Measurements from ENCODE around the gene TMEM94. TPM values are rescaled to one million over a fixed set of nuclear protein-coding genes. Genes with fewer than 3 reads are reported as not detected.

Gene TMEM94
- total and polyA plus RNA-seq, 9 of the 15 experiments (the other 6 are each of a cell fraction or from before 2014, with no cell fraction given): 0.35 to 48.1 (median 14.4) TPM

- Histone ChIP-seq H4K20me1 (replicated peaks; ENCODE audit: control insufficient read depth, insufficient read depth, low read length) (peaks cover 10% of the 10 kb centered on the region; the same call in 1 of the 2 replicates), H2AFZ (ENCODE audit: low read depth, low read length) (no peak overlapping the region), H3K9ac (ENCODE audit: insufficient read depth in 1 of 2, low read depth in 2 of 2, low read length in 2 of 2) (peak overlapping the region in 1 of 2 experiments; percentile 58; a peak in 2 of 4 replicates), H3K9me3 (replicated peaks; ENCODE audit: control insufficient read depth, insufficient read depth, low read depth, low read length) (no peaks in the 10 kb centered on the region), H3K4me3 (no peak overlapping the region), H3K79me2 (ENCODE audit: control insufficient read depth, insufficient read depth, low read length) (no peaks in the 10 kb centered on the region), H3K4me1 (replicated peaks in 1 of 2; ENCODE audit: control insufficient read depth in 2 of 2, insufficient read depth in 2 of 2, low read length in 2 of 2) (peaks cover 0 to 22% of the 10 kb centered on the region in 2 experiments; a peak in 2 of 5 replicates), H3K4me2 (ENCODE audit: insufficient read depth, low read length) (no peak overlapping the region), H3K9me1 (ENCODE audit: control insufficient read depth, insufficient read depth, low read length) (no peaks in the 10 kb centered on the region), H3K27ac (ENCODE audit: extremely low read depth, low read depth, low read length) (no peak overlapping the region), H3K36me3 (ENCODE audit: control insufficient read depth, insufficient read depth, low read length) (peaks cover 3% of the 10 kb centered on the region; the same call in 1 of the 3 replicates), H3K27me3 (ENCODE audit: control insufficient read depth in 2 of 2, insufficient read depth in 2 of 2, low read length in 2 of 2) (no peaks in the 10 kb centered on the region)
- no peak for DNase-seq (ENCODE audit: extremely low read depth in 1 of 4, low spot score in 3 of 4)
- TF ChIP-seq KLF6 (CRISPR knock-in tag; IDR thresholded peaks at IDR 0.05; ENCODE audit: borderline replicate concordance) (no peak), IRF2 (CRISPR knock-in tag; IDR thresholded peaks at IDR 0.05) (no peak), ZNF124 (CRISPR knock-in tag; IDR thresholded peaks at IDR 0.05) (no peak), ZNF583 (CRISPR knock-in tag; IDR thresholded peaks at IDR 0.05) (no peak), RAD51 (IDR thresholded peaks at IDR 0.05; ENCODE audit: borderline replicate concordance, low read depth) (no peak), MCM2 (IDR thresholded peaks at IDR 0.05; ENCODE audit: low read depth) (no peak), ZNF586 (CRISPR knock-in tag; conservative IDR thresholded peaks at IDR 0.05) (no peak), MEF2A (IDR thresholded peaks at IDR 0.05; ENCODE audit: control insufficient read depth, low read depth, low read length) (no peak)
- TF ChIP-seq, protein P1, sequence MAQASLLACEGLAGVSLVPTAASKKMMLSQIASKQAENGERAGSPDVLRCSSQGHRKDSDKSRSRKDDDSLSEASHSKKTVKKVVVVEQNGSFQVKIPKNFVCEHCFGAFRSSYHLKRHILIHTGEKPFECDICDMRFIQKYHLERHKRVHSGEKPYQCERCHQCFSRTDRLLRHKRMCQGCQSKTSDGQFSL (CRISPR knock-in tag; IDR thresholded peaks at IDR 0.05): no peak
- TF ChIP-seq, protein P1 (tag; IDR thresholded peaks at IDR 0.05): no peak
- TF ChIP-seq, protein P2, sequence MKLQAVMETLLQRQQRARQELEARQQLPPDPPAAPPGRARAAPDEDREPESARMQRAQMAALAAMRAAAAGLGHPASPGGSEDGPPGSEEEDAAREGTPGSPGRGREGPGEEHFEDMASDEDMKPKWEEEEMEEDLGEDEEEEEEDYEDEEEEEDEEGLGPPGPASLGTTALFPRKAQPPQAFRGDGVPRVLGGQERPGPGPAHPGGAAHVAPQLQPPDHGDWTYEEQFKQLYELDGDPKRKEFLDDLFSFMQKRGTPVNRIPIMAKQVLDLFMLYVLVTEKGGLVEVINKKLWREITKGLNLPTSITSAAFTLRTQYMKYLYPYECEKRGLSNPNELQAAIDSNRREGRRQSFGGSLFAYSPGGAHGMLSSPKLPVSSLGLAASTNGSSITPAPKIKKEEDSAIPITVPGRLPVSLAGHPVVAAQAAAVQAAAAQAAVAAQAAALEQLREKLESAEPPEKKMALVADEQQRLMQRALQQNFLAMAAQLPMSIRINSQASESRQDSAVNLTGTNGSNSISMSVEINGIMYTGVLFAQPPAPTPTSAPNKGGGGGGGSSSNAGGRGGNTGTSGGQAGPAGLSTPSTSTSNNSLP (IDR thresholded peaks at IDR 0.05; ENCODE audit: borderline replicate concordance, low read depth, low read length): no peak
- TF ChIP-seq, protein P3, sequence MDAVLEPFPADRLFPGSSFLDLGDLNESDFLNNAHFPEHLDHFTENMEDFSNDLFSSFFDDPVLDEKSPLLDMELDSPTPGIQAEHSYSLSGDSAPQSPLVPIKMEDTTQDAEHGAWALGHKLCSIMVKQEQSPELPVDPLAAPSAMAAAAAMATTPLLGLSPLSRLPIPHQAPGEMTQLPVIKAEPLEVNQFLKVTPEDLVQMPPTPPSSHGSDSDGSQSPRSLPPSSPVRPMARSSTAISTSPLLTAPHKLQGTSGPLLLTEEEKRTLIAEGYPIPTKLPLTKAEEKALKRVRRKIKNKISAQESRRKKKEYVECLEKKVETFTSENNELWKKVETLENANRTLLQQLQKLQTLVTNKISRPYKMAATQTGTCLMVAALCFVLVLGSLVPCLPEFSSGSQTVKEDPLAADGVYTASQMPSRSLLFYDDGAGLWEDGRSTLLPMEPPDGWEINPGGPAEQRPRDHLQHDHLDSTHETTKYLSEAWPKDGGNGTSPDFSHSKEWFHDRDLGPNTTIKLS (IDR thresholded peaks at IDR 0.05; ENCODE audit: borderline replicate concordance, low read depth): no peak
- no peak for ATAC-seq
- CTCF ChIA-PET (ENCODE audit: low intra/inter-chr PET ratio): no interaction called here
- BruUV-seq (replicated peaks): no TSS peak
- in situ Hi-C loops (cut with MboI) (no loop called here), intact Hi-C loops (cut with micrococcal nuclease) (no loop called here)
- no peak for FAIRE-seq
- POLR2A ChIA-PET: interaction anchor here (0.6 to 1.6 kb wide), 8 partner anchors 12 to 318 kb away, joined by 3 to 6 read pairs (median 4); partner anchors contain the start of gene TMEM94
- 62% methylated on average over 12 of the region's 13 CpGs for whole genome bisulfite sequencing (ENCODE audit: insufficient coverage, low coverage, missing lambda C conversion rate)
Measured at GRCh38 chr17:75481194-75482068, 25.0 kb downstream of the TMEM94 start.
